Esophagus muscularis mucosa (tissue), 4 donors: Measurements from ENCODE around the gene DSCAML1.

ENCODE experiments used
- EP300 ChIP-seq: sonication (generic); formaldehyde crosslinking; IDR thresholded peaks from one replicate; pipeline ENCODE4 v1.6.1; 2017; ENCODE audit warnings: antibody characterized with exemption
- POLR2A ChIP-seq: fragments of 450-650 bp; IDR thresholded peaks from one replicate; pipeline ENCODE4 v1.6.1; 2017; ENCODE audit warnings: antibody characterized with exemption, moderate library complexity, mild to moderate bottlenecking, low read depth
- POLR2AphosphoS5 ChIP-seq, 2 donors: sonication (generic); formaldehyde crosslinking; IDR thresholded peaks; one replicate each; pipeline ENCODE4 v1.6.1; 2017; ENCODE audit warnings: antibody characterized with exemption in 2 of 2
- TF ChIP-seq, protein P1 (sequence below), 3 experiments: fragments of 200-600 bp in 2 of 3; fragments of 450-650 bp in 1 of 3; sonication (generic) in 2 of 3; IDR thresholded peaks; one replicate each; pipeline ENCODE4 v1.5.1; 2017 to 2019; ENCODE audit warnings: antibody characterized with exemption in 3 of 3, mild to moderate bottlenecking in 2 of 3, moderate library complexity in 1 of 3

DNA sequence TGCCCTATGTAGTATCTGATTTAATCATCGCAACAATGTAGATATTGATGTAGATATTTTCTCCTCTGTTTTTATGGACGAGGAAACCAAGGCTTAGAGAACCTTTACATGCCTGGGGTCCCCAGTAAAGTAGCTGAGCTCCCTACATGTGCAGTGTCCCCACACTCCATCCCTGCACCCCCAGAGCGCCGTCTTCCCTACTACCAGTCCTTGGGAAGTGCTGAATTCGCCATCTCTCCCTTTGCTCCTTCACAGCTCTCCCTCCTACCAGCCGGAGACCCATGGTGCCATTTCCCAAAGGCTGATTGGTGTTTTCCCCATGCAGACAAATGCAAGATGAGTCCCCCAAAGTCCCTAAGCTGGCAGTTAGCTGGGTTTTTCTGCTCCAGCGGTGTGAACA lies 383.4 kb downstream of the DSCAML1 start:
- TF ChIP-seq, protein P1, sequence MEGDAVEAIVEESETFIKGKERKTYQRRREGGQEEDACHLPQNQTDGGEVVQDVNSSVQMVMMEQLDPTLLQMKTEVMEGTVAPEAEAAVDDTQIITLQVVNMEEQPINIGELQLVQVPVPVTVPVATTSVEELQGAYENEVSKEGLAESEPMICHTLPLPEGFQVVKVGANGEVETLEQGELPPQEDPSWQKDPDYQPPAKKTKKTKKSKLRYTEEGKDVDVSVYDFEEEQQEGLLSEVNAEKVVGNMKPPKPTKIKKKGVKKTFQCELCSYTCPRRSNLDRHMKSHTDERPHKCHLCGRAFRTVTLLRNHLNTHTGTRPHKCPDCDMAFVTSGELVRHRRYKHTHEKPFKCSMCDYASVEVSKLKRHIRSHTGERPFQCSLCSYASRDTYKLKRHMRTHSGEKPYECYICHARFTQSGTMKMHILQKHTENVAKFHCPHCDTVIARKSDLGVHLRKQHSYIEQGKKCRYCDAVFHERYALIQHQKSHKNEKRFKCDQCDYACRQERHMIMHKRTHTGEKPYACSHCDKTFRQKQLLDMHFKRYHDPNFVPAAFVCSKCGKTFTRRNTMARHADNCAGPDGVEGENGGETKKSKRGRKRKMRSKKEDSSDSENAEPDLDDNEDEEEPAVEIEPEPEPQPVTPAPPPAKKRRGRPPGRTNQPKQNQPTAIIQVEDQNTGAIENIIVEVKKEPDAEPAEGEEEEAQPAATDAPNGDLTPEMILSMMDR (IDR thresholded peaks at IDR 0.05) = no peak
- TF ChIP-seq EP300 (no peak), POLR2AphosphoS5 (IDR thresholded peaks at IDR 0.05) (no peak), POLR2A (no peak)
